Measurements from ENCODE around the gene OR4D2. TPM values are rescaled to one million over a fixed set of nuclear protein-coding genes. Genes with fewer than 3 reads are reported as not detected.
A peak's percentile ranks its signal among the peaks of the same experiment; 100 is the strongest.

Gene OR4D2
- total and polyA plus RNA-seq, 10 donors: not detected

DNA sequence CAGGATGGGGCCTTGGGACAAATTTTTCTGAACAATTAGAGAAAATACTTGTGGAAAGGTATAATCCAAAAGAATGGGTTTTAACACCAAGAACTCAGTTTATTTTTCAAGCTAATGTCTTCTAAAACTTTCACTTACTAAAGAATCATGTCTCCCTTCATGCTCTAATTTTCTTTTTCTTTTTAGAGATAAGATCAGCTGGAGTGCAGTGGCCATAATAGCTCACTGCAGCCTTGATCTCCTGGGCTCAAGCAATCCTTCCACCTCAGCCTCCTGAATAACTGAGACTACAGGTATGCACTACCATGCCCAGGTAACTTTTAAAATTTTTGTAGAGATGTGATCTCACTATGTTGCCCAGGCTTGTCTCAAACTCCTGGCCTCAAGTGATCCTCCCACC lies 13.1 kb upstream of the OR4D2 start:
- H3K36me3 ChIP-seq: no peaks in the 10 kb centered on the region
- intact Hi-C loops (cut with DNase I; ENCODE audit: low total_unique reads): no loop called here

DNA sequence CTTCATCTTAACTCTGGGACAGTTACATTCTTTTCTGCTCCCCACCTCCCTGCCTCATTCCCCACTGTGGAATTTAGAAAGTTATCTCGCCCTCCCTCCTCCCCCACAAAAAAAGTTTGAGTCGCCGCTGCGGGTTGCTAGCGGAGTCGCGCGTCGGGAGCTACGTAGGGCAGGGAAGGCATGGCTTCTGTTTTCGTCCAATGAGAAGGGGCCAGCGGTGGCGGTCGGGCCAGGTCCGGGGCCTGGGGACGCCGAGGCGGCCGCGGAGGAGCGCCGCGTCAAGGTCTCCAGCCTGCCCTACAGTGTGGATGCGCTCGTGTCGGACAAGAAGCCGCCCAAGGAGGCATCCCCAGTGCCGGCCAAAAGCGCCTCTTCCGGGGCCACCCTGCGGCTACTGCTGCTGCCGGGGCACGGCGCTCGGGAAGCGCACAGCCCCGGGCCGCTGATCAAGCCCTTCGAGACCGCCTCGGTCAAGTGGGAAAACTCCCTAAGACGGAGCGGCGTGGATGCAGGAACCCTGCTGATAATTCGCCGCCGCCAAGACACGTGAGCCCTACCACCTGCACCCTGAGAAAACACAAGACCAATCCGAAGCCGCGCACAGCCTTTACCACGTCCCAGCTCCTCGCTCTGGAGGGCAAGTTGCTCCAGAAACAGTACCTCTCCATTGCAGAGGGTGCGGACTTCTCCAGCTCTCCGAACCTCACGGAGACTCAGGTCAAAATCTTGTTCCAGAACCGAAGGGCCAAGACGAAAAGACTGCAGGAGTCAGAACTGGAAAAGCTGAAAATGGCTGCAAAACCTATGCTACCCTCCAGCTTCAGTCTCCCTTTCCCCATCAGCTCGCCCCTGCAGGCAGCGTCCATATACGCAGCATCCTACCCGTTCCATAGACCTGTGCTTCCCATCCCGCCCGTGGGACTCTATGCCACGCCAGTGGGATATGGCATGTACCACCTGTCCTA lies 9.7 kb upstream of the OR4D2 start:
- H3K4me3 ChIP-seq: peak overlapping the region; percentile 32 to 69 (median 46)
- H3K27ac ChIP-seq: peak overlapping the region; percentile 51 to 82 (median 74)
- peak; percentile 80 for DNase-seq
- peaks cover 7 to 36% (median 27%) of the 10 kb centered on the region in 6 donors for H3K4me1 ChIP-seq
- TF ChIP-seq POLR2AphosphoS5 (IDR thresholded peaks at IDR 0.05) (peak; percentile 34 to 77 (median 74)), POLR2A (IDR thresholded peaks at IDR 0.05) (no peak)
- TF ChIP-seq, protein P1, sequence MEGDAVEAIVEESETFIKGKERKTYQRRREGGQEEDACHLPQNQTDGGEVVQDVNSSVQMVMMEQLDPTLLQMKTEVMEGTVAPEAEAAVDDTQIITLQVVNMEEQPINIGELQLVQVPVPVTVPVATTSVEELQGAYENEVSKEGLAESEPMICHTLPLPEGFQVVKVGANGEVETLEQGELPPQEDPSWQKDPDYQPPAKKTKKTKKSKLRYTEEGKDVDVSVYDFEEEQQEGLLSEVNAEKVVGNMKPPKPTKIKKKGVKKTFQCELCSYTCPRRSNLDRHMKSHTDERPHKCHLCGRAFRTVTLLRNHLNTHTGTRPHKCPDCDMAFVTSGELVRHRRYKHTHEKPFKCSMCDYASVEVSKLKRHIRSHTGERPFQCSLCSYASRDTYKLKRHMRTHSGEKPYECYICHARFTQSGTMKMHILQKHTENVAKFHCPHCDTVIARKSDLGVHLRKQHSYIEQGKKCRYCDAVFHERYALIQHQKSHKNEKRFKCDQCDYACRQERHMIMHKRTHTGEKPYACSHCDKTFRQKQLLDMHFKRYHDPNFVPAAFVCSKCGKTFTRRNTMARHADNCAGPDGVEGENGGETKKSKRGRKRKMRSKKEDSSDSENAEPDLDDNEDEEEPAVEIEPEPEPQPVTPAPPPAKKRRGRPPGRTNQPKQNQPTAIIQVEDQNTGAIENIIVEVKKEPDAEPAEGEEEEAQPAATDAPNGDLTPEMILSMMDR (IDR thresholded peaks at IDR 0.05 in 8 of 11, conservative IDR thresholded peaks at IDR 0.05 in 3 of 11): no peak
- peaks cover 0 to 40% (median 9%) of the 10 kb centered on the region in 7 donors for H3K27me3 ChIP-seq (replicated peaks in 1 of 7)
- 2 to 4% (median 3%) methylated on average over 36 to 65 of the region's 65 CpGs for WGBS, 5 donors
- H3K9me3 ChIP-seq: no peaks in the 10 kb centered on the region
- H3K36me3 ChIP-seq: no peaks in the 10 kb centered on the region
- intact Hi-C loops (cut with DNase I; ENCODE audit: low total_unique reads): no loop called here

More for the DNA sequence above, 13.1 kb upstream of the OR4D2 start:
- H3K4me3 ChIP-seq: no peak overlapping the region
- peak overlapping the region in 7 of 8 donors; percentile 12 to 85 (median 77) for H3K27ac ChIP-seq
- H3K4me1 ChIP-seq: peaks cover 7 to 37% (median 28%) of the 10 kb centered on the region in 6 donors
- H3K9me3 ChIP-seq: no peaks in the 10 kb centered on the region
- H3K27me3 ChIP-seq (replicated peaks in 1 of 7): peaks cover 0 to 35% (median 9%) of the 10 kb centered on the region in 7 donors
- DNase-seq: no peak
- TF ChIP-seq POLR2AphosphoS5 (IDR thresholded peaks at IDR 0.05) (no peak), POLR2A (IDR thresholded peaks at IDR 0.05) (no peak)
- TF ChIP-seq, protein P1 (IDR thresholded peaks at IDR 0.05 in 8 of 11, conservative IDR thresholded peaks at IDR 0.05 in 3 of 11): no peak

DNA sequence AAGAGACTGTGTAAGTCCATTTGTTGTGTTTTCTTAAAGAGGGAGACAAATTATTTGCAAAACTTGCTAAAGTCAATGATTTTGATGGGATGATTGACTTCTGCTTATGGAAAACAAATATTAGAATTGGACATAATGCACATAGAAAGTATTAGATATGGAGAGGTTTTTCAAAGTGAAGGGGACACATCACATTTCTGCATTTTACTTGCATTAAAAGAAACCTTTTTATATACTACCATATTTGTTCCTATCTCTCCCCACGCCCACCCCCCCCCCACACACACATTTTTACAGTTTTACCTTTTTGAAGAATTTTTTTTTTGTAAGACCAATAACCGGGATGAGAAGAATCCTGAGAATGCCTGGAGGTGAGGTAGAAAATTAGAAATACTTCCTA lies 8.6 kb upstream of the OR4D2 start:
- DNase-seq: no peak
- Histone ChIP-seq H3K27ac (no peak overlapping the region), H3K27me3 (replicated peaks in 1 of 7) (peaks cover 0 to 40% (median 9%) of the 10 kb centered on the region in 7 donors), H3K36me3 (no peaks in the 10 kb centered on the region), H3K4me1 (peaks cover 4 to 26% (median 18%) of the 10 kb centered on the region in 6 donors), H3K4me3 (no peak overlapping the region), H3K9me3 (no peaks in the 10 kb centered on the region)
- WGBS, 5 donors: 66 to 89% (median 86%) methylated on average over 2 of the region's 2 CpGs
- intact Hi-C loops (cut with DNase I; ENCODE audit: low total_unique reads): no loop called here
- TF ChIP-seq POLR2AphosphoS5 (IDR thresholded peaks at IDR 0.05): no peak
- TF ChIP-seq POLR2A (IDR thresholded peaks at IDR 0.05): no peak
- TF ChIP-seq, protein P1 (IDR thresholded peaks at IDR 0.05 in 8 of 11, conservative IDR thresholded peaks at IDR 0.05 in 3 of 11): no peak

DNA sequence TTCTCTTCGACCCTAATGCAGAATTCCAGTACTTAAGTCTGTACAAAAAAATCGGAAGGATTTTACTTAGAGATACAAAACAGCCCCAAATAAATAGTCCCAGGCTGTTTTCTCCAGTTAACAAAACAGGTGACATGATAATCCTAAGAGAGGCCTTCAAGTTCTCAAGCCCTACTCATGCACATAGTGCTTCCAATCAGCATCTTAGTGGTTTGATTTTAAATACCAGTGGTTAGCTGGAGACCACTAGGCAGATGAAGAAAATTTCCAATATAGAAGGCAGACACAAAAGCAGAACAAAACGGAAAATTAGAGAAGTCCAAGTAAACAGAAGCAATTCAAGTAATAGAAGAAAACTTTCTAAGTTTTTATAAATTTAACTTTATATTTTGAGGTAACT lies 5.2 kb upstream of the OR4D2 start:
- peaks cover 0 to 30% (median 10%) of the 10 kb centered on the region in 7 donors for H3K27me3 ChIP-seq (replicated peaks in 1 of 7)
- intact Hi-C loops (cut with DNase I; ENCODE audit: low total_unique reads): no loop called here

More for the DNA sequence above, 5.2 kb upstream of the OR4D2 start:
- no peak for TF ChIP-seq POLR2A (IDR thresholded peaks at IDR 0.05)
- no peak for TF ChIP-seq POLR2AphosphoS5 (IDR thresholded peaks at IDR 0.05)
- TF ChIP-seq, protein P1 (IDR thresholded peaks at IDR 0.05 in 8 of 11, conservative IDR thresholded peaks at IDR 0.05 in 3 of 11): no peak
- H3K9me3 ChIP-seq: no peaks in the 10 kb centered on the region
- no peak for DNase-seq
- no peak overlapping the region for H3K4me3 ChIP-seq
- H3K27ac ChIP-seq: no peak overlapping the region
- WGBS, 5 donors: 59 to 76% (median 68%) methylated on average over 3 of the region's 3 CpGs
- no peaks in the 10 kb centered on the region for H3K36me3 ChIP-seq
- peaks cover 0 to 15% (median 9%) of the 10 kb centered on the region in 6 donors for H3K4me1 ChIP-seq

Measured in spleen (tissue), 11 donors.